B cell (primary cell): ENCODE data around the gene CR1. TPM values are rescaled to one million over a fixed set of nuclear protein-coding genes. Genes with fewer than 3 reads are reported as not detected.

Experiments used
- ATAC-seq: fragments of 200-7000 bp; cut with Tn5 transposase; one replicate; pipeline ENCODE4 v1.10.0; 2021; ENCODE audit warnings: low read depth, mild to moderate bottlenecking, moderate number of reproducible peaks, moderate library complexity
- CTCF ChIA-PET: fragments of 350-600 bp; sonication (Branson Sonifier 250); formaldehyde crosslinking; loops from one replicate; lab custom pipeline; 2021; ENCODE audit warnings: antibody characterized with exemption, inconsistent platforms; lab: Charles Lee
- POLR2A ChIA-PET: fragments of 350-600 bp; sonication (Branson Sonifier 250); formaldehyde crosslinking; loops from one replicate; lab custom pipeline; 2021; ENCODE audit warnings: antibody characterized with exemption; lab: Charles Lee
- DNase-seq: peaks from one replicate; pipeline ENCODE4 v3.0.0; 2013
- H2AFZ ChIP-seq: 2 replicates; pipeline ENCODE4 v1.6.1; 2012; ENCODE audit warnings: mild to moderate bottlenecking, low read depth, low read length; ENCODE audit not compliant: insufficient read depth, poor library complexity, severe bottlenecking
- H3K27ac ChIP-seq, 2 donors: 1 replicate in 1 of 2; 2 replicates in 1 of 2; pipeline ENCODE4 v1.5.1; 2012 to 2013; ENCODE audit warnings: low read length in 2 of 2, mild to moderate bottlenecking in 2 of 2, moderate library complexity in 1 of 2
- H3K27me3 ChIP-seq, 4 experiments: fragments of 200-600 bp in 1 of 4; sonication (generic) in 1 of 4; replicated peaks in 1 of 4; 1 replicate in 2 of 4; 2 replicates in 2 of 4; pipeline versions ENCODE4 v1.6.1 to v1.7.0; 2013 to 2016; ENCODE audit warnings: low read length in 3 of 4, mild to moderate bottlenecking in 2 of 4, mixed read lengths in 1 of 4, moderate library complexity in 1 of 4; ENCODE audit not compliant: insufficient read depth in 4 of 4, control insufficient read depth in 3 of 4; ENCODE audit errors: control extremely low read depth in 1 of 4
- H3K36me3 ChIP-seq, 2 experiments: replicated peaks in 1 of 2; 1 replicate in 1 of 2; 2 replicates in 1 of 2; pipeline versions ENCODE4 v1.6.1 to v1.7.1; 2013; ENCODE audit warnings: low read length in 1 of 2; ENCODE audit not compliant: insufficient read depth in 2 of 2, control insufficient read depth in 1 of 2; ENCODE audit errors: control extremely low read depth in 1 of 2, extremely low read depth in 1 of 2
- H3K4me1 ChIP-seq, 2 donors: fragments of 200-600 bp in 1 of 2; sonication (generic) in 1 of 2; 1 replicate in 1 of 2; 2 replicates in 1 of 2; pipeline versions ENCODE4 v1.5.1 to v1.6.1; 2013 to 2017; ENCODE audit warnings: low read length in 2 of 2; ENCODE audit not compliant: control insufficient read depth in 2 of 2, insufficient read depth in 2 of 2
- H3K4me2 ChIP-seq: replicated peaks from 2 replicates; pipeline ENCODE3; 2012; ENCODE audit warnings: mild to moderate bottlenecking, low read depth, low read length; ENCODE audit not compliant: poor library complexity, severe bottlenecking
- H3K4me3 ChIP-seq, 5 experiments: fragments of 200-600 bp in 1 of 5; sonication (generic) in 1 of 5; 1 replicate in 3 of 5; 2 replicates in 2 of 5; pipeline versions ENCODE4 v1.5.1 to v1.7.0; 2011 to 2016; ENCODE audit warnings: low read length in 4 of 5, mild to moderate bottlenecking in 4 of 5, low read depth in 2 of 5, control low read depth in 1 of 5, moderate library complexity in 1 of 5; ENCODE audit not compliant: insufficient read depth in 1 of 5; ENCODE audit errors: control extremely low read depth in 1 of 5, extremely low read depth in 1 of 5
- H3K79me2 ChIP-seq: fragments of 200-600 bp; sonication (generic); one replicate; pipeline ENCODE4 v1.6.0; 2016; ENCODE audit warnings: low read length; ENCODE audit not compliant: control insufficient read depth, insufficient read depth
- H3K9ac ChIP-seq: fragments of 200-600 bp; sonication (generic); 2 replicates; pipeline ENCODE4 v1.6.1; 2017; ENCODE audit warnings: mild to moderate bottlenecking, low read length, moderate library complexity
- H3K9me3 ChIP-seq, 3 donors: one replicate each; pipeline versions ENCODE4 v1.6.1 to v1.7.1; 2013; ENCODE audit warnings: low read length in 2 of 3; ENCODE audit not compliant: control insufficient read depth in 2 of 3, insufficient read depth in 1 of 3; ENCODE audit errors: control extremely low read depth in 1 of 3
- H4K20me1 ChIP-seq: 2 replicates; pipeline ENCODE4 v1.6.0; 2012; ENCODE audit warnings: mild to moderate bottlenecking, low read length; ENCODE audit not compliant: insufficient read depth, control insufficient read depth, poor library complexity, severe bottlenecking
- H3K27ac Mint-ChIP-seq: one replicate; pipeline ENCODE4 v1.8.0; 2021; ENCODE audit warnings: mixed read lengths
- H3K27me3 Mint-ChIP-seq: one replicate; pipeline ENCODE4 v1.8.0; 2021; ENCODE audit warnings: mixed read lengths
- H3K4me1 Mint-ChIP-seq: one replicate; pipeline ENCODE4 v1.8.0; 2021; ENCODE audit warnings: mixed read lengths
- H3K4me3 Mint-ChIP-seq: one replicate; pipeline ENCODE4 v1.8.0; 2021; ENCODE audit warnings: mixed read lengths
- H3K9me3 Mint-ChIP-seq: one replicate; pipeline ENCODE4 v1.8.0; 2022; ENCODE audit warnings: mixed read lengths; ENCODE audit not compliant: insufficient read depth
- EZH2 ChIP-seq: IDR thresholded peaks from 2 replicates; pipeline ENCODE4 v1.6.1; 2012; ENCODE audit warnings: borderline replicate concordance, low read depth, mild to moderate bottlenecking, moderate library complexity, low read length; ENCODE audit not compliant: insufficient read depth, poor library complexity, severe bottlenecking
- WGBS: methylation state at CpG from one replicate; pipeline ENCODE4 v1.1.5; 2013; ENCODE audit warnings: missing lambda C conversion rate; ENCODE audit not compliant: insufficient coverage; 5-methylcytosine and 5-hydroxymethylcytosine counted together
- intact Hi-C: fragments of 100-400 bp; cut with micrococcal nuclease; formaldehyde crosslinking; loops from one replicate; pipeline ENCODE4 v1.10.0; 2022
- polyA plus RNA-seq: library from polyadenylated mRNA; depleted of rRNA; stranded (reverse); fragments of >200 nt; gene quantifications from 2 replicates; pipeline ENCODE4 v1.2.3, GENCODE V29; 2012
- total RNA-seq, 2 donors: library from RNA; stranded (reverse); fragments of 120-200 nt in 1 of 2; gene quantifications; 1 replicate in 1 of 2; 2 replicates in 1 of 2; pipeline versions ENCODE4 v1.2.3 to v1.2.4, GENCODE V29; 2013 to 2022
- TF ChIP-seq, protein P1 (sequence below): fragments of 200-600 bp; IDR thresholded peaks from one replicate; pipeline ENCODE4 v1.8.0; 2022; ENCODE audit warnings: antibody characterized with exemption, mild to moderate bottlenecking

Gene CR1
- total and polyA plus RNA-seq, 2 donors (not counting 1 experiment from before 2014, with no cell fraction given) = 26.4 to 36.7 TPM

- intact Hi-C loops = no loop called here
- Mint-ChIP-seq H3K27ac (no peak overlapping the region), H3K4me3 (no peak overlapping the region), H3K27me3 (peaks cover 34% of the 10 kb centered on the region), H3K9me3 (no peaks in the 10 kb centered on the region), H3K4me1 (peaks cover 13% of the 10 kb centered on the region)
- ChIA-PET POLR2A (no interaction called here), CTCF (interaction anchor here (0.9 to 1.8 kb wide), 7 partner anchors 18 to 213 kb away, joined by 3 to 9 read pairs (median 4); no protein-coding TSS in a partner anchor)
- H3K36me3 ChIP-seq = no peaks in the 10 kb centered on the region
- 50% methylated on average over 2 of the region's 5 CpGs for WGBS
- H3K27me3 ChIP-seq = peaks cover 0 to 33% (median 25%) of the 10 kb centered on the region in 4 experiments
- ATAC-seq (no peak), DNase-seq (peak; percentile 37)
- no peaks in the 10 kb centered on the region for H4K20me1 ChIP-seq
- H3K4me2 ChIP-seq = no peak overlapping the region
- H3K4me1 ChIP-seq = peaks cover 21% of the 10 kb centered on the region in 2 donors
- H2AFZ ChIP-seq = no peak overlapping the region
- H3K27ac ChIP-seq = no peak overlapping the region
- peaks cover 0 to 3% (median 0%) of the 10 kb centered on the region in 3 donors for H3K9me3 ChIP-seq
- no peaks in the 10 kb centered on the region for H3K79me2 ChIP-seq
- H3K4me3 ChIP-seq = no peak overlapping the region
- H3K9ac ChIP-seq = no peak overlapping the region
- TF ChIP-seq, protein P1, sequence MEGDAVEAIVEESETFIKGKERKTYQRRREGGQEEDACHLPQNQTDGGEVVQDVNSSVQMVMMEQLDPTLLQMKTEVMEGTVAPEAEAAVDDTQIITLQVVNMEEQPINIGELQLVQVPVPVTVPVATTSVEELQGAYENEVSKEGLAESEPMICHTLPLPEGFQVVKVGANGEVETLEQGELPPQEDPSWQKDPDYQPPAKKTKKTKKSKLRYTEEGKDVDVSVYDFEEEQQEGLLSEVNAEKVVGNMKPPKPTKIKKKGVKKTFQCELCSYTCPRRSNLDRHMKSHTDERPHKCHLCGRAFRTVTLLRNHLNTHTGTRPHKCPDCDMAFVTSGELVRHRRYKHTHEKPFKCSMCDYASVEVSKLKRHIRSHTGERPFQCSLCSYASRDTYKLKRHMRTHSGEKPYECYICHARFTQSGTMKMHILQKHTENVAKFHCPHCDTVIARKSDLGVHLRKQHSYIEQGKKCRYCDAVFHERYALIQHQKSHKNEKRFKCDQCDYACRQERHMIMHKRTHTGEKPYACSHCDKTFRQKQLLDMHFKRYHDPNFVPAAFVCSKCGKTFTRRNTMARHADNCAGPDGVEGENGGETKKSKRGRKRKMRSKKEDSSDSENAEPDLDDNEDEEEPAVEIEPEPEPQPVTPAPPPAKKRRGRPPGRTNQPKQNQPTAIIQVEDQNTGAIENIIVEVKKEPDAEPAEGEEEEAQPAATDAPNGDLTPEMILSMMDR = peak; percentile 39
- TF ChIP-seq EZH2 = no peak
These were observed 176.7 kb downstream of the CR1 start for GRCh38 chr1:207672522-207673130.

DNA sequence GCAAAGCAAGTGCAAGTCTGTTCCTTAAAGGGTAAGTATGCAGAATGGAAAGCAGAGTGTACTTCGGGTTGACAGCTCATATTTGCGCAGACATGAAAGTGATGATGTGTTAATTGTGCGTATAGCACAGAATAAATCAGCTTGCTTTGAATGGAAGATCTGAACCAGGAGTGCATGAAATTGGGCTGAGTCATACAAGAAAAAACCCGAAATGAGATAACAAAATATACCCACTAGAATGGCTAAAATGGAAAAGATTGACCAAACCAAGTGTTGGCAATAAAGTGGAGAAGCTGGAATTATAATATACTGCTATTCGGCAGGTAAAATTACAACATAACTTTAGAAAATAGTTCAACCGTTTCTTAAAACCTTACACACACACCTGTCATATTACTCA, 177.4 kb downstream of the CR1 start:
- no peaks in the 10 kb centered on the region for H3K36me3 ChIP-seq
- Mint-ChIP-seq H3K27ac (no peak overlapping the region), H3K27me3 (peaks cover 26% of the 10 kb centered on the region), H3K4me1 (peaks cover 13% of the 10 kb centered on the region), H3K9me3 (no peaks in the 10 kb centered on the region), H3K4me3 (no peak overlapping the region)
- no peak overlapping the region for H3K27ac ChIP-seq
- H4K20me1 ChIP-seq = no peaks in the 10 kb centered on the region
- H3K79me2 ChIP-seq = no peaks in the 10 kb centered on the region
- H3K9ac ChIP-seq = no peak overlapping the region
- peaks cover 21% of the 10 kb centered on the region in 2 donors for H3K4me1 ChIP-seq
- ChIA-PET CTCF (interaction anchor here (0.9 to 1.8 kb wide), 5 partner anchors 19 to 212 kb away, joined by 3 to 9 read pairs (median 4); no protein-coding TSS in a partner anchor), POLR2A (no interaction called here)
- no peak overlapping the region for H2AFZ ChIP-seq
- peaks cover 0 to 27% (median 19%) of the 10 kb centered on the region in 4 experiments for H3K27me3 ChIP-seq
- no peak overlapping the region for H3K4me2 ChIP-seq
- TF ChIP-seq EZH2 = no peak
- TF ChIP-seq, protein P1 = no peak
- ATAC-seq = no peak
- intact Hi-C loops = no loop called here
- peaks cover 0 to 3% (median 0%) of the 10 kb centered on the region in 3 donors for H3K9me3 ChIP-seq
- no peak overlapping the region for H3K4me3 ChIP-seq
- 93% methylated on average over 2 of the region's 6 CpGs for whole genome bisulfite sequencing
- no peak for DNase-seq
